Activated CD4-positive, alpha-beta memory T cell treated with anti-CD3 and anti-CD28 coated beads, Interleukin-2, amount 10 ng/mL, durations not matched to agents 7 days and 5 days (primary cell): ENCODE results near the gene USP3. TPM values are rescaled to one million over a fixed set of nuclear protein-coding genes. Genes with fewer than 3 reads are reported as not detected.
"Not testable (repeated sequence)": the region's sequence is repeated elsewhere in the genome, so short reads cannot be mapped to it uniquely, and the experiment has no call there.

Experiments
- CTCF ChIA-PET: fragments of 350-600 bp; sonication (Branson Sonifier 250); formaldehyde crosslinking; loops from one replicate; lab custom pipeline; 2021; ENCODE audit warnings: antibody characterized with exemption, inconsistent platforms; lab: Charles Lee
- POLR2A ChIA-PET: fragments of 350-600 bp; sonication (Branson Sonifier 250); formaldehyde crosslinking; loops from one replicate; lab custom pipeline; 2021; ENCODE audit warnings: antibody characterized with exemption; lab: Charles Lee
- DNase-seq: peaks from one replicate; pipeline ENCODE4 v3.0.0-alpha.2; 2020
- H3K27ac Mint-ChIP-seq: one replicate; pipeline ENCODE4 v1.8.0; 2021; ENCODE audit warnings: mild to moderate bottlenecking, mixed read lengths
- H3K27me3 Mint-ChIP-seq: one replicate; pipeline ENCODE4 v1.8.0; 2021; ENCODE audit warnings: mixed read lengths
- H3K36me3 Mint-ChIP-seq: one replicate; pipeline ENCODE4 v1.8.0; 2021; ENCODE audit warnings: low read depth, mixed read lengths
- H3K4me1 Mint-ChIP-seq: one replicate; pipeline ENCODE4 v1.8.0; 2021; ENCODE audit warnings: mixed read lengths
- H3K4me3 Mint-ChIP-seq: one replicate; pipeline ENCODE4 v1.8.0; 2021; ENCODE audit warnings: mild to moderate bottlenecking, mixed read lengths
- H3K9me3 Mint-ChIP-seq: one replicate; pipeline ENCODE4 v1.8.0; 2021; ENCODE audit warnings: mixed read lengths
- total RNA-seq, 2 experiments: library from RNA; stranded (reverse); gene quantifications; one replicate each; pipeline ENCODE4 v1.2.3, GENCODE V29; 2021

The USP3 gene
- total RNA-seq, 2 experiments from 2014 or later: 67.9 to 68.7 TPM

DNA sequence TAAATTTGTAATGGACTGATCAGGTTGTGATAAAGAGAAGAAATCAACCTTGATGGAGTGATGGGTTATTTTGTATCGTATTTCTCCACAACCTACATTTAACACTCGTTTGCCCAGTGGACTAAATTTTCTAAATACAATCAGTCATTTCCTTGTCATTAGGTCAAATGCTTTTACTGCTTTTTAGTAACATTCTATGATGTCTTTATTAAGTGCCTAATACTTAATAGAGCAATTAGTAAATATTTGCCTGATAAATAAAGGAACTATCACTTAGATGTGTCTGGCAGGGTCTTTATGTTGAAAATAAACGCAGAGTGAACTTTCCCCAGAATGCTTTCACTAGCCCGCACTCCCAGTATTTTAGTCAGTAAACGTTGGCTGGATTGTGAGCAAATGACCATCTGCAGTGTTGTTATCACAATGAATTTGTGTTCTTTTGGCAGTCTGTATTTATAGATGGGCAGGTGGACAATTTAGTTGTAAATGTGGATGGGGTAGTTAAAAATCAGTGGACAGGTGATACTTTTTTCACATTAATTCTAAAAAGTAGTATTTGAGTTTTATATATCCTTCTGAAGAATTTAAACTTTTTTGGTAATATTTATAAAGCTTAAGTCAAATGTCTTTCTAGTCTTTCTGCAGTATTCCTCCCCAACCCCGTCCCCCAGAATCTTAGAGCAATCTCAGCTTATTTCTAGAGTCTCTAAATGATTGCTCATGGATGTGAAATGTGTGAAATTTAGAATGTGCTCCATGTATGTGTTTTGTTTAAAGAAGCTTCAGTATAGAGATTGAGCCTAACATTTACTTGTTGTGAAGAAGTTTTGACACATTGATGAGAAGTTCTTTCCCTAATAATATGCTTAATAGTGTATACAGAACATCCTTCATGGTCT is 4.9 kb downstream of the USP3 start:
- H3K4me3 Mint-ChIP-seq: no peak overlapping the region
- H3K4me1 Mint-ChIP-seq: peaks cover 74% of the 10 kb centered on the region
- peaks cover 6% of the 10 kb centered on the region for H3K36me3 Mint-ChIP-seq
- H3K27ac Mint-ChIP-seq: peak overlapping the region; percentile 4
- DNase-seq: no peak
- CTCF ChIA-PET: interaction anchor here (1.2 to 3.1 kb wide), 7 partner anchors 11 to 91 kb away, joined by 3 to 26 read pairs (median 4); no protein-coding TSS in a partner anchor
- H3K9me3 Mint-ChIP-seq: no peaks in the 10 kb centered on the region
- POLR2A ChIA-PET: interaction anchor here (1.1 to 8.4 kb wide), 6 partner anchors 11 to 92 kb away, joined by 3 to 175 read pairs (median 4); no protein-coding TSS in a partner anchor
- no peaks in the 10 kb centered on the region for H3K27me3 Mint-ChIP-seq

- peak overlapping the region; percentile 4 for H3K27ac Mint-ChIP-seq
- ChIA-PET CTCF (interaction anchor here (1.1 to 3.1 kb wide), 8 partner anchors 12 to 90 kb away, joined by 3 to 26 read pairs (median 4); no protein-coding TSS in a partner anchor), POLR2A (interaction anchor here (0.8 to 1.5 kb wide), 8 partner anchors 9 to 91 kb away, joined by 3 to 6 read pairs (median 4); no protein-coding TSS in a partner anchor)
- H3K4me1 Mint-ChIP-seq: peaks cover 80% of the 10 kb centered on the region
- peaks cover 6% of the 10 kb centered on the region for H3K36me3 Mint-ChIP-seq
- DNase-seq: no peak
- no peaks in the 10 kb centered on the region for H3K27me3 Mint-ChIP-seq
- H3K9me3 Mint-ChIP-seq: no peaks in the 10 kb centered on the region
- H3K4me3 Mint-ChIP-seq: no peak overlapping the region
These were observed 5.9 kb downstream of the USP3 start for GRCh38 chr15:63509955-63510940.

GRCh38 chr15:63512148-63512547 is 7.8 kb downstream of the USP3 start:
- Mint-ChIP-seq H3K27me3 (no peaks in the 10 kb centered on the region), H3K4me3 (no peak overlapping the region), H3K4me1 (peaks cover 74% of the 10 kb centered on the region), H3K9me3 (no peaks in the 10 kb centered on the region), H3K36me3 (no peaks in the 10 kb centered on the region), H3K27ac (no peak overlapping the region)
- no peak for DNase-seq
- POLR2A ChIA-PET: interaction anchor here (0.7 to 1.4 kb wide), 4 partner anchors 8 to 88 kb away, joined by 3 to 4 read pairs (median 4); partner anchors contain the start of gene USP3
- CTCF ChIA-PET: interaction anchor here (2.6 to 3.1 kb wide), 3 partner anchors 24 to 88 kb away, joined by 12 to 26 read pairs (median 16); no protein-coding TSS in a partner anchor

GRCh38 chr15:63513271-63513670 is 8.9 kb downstream of the USP3 start:
- Mint-ChIP-seq H3K36me3 (peaks cover 4% of the 10 kb centered on the region), H3K27ac (no peak overlapping the region), H3K27me3 (no peaks in the 10 kb centered on the region), H3K9me3 (no peaks in the 10 kb centered on the region), H3K4me3 (no peak overlapping the region), H3K4me1 (peaks cover 72% of the 10 kb centered on the region)
- DNase-seq: no peak
- POLR2A ChIA-PET: interaction anchor here (1.2 to 1.4 kb wide), 2 partner anchors 9 to 16 kb away, joined by 3 to 4 read pairs; partner anchors contain the start of gene USP3
- CTCF ChIA-PET: interaction anchor here (1.3 to 1.4 kb wide), 2 partner anchors 26 to 47 kb away, joined by 4 to 8 read pairs; no protein-coding TSS in a partner anchor

DNA sequence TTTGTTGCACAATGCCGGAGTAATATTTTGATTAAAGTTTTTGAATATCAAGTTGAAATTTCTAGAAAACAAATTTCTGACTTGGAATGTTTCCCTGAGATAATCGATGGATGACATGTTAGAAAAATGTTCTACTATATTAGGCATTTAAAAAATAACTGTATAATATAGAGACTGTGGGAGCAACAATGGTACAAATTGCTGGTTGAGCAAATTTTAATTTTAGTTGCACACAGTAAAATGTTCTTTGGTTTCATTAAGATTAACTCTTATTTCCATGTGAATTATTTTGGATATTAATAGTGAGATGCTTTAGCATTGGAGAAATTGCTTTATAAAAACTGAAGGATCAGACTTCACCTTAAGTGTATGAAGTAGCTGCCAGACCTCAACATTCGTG is 9.3 kb downstream of the USP3 start:
- Mint-ChIP-seq H3K9me3 (no peaks in the 10 kb centered on the region), H3K36me3 (peaks cover 4% of the 10 kb centered on the region), H3K27me3 (no peaks in the 10 kb centered on the region), H3K4me1 (peaks cover 69% of the 10 kb centered on the region), H3K27ac (no peak overlapping the region), H3K4me3 (no peak overlapping the region)
- DNase-seq: no peak
- POLR2A ChIA-PET: interaction anchor here (1.4 to 1.6 kb wide), 3 partner anchors 8 to 17 kb away, joined by 3 to 10 read pairs (median 4); no protein-coding TSS in a partner anchor
- CTCF ChIA-PET: interaction anchor here (1.1 to 1.4 kb wide), 3 partner anchors 26 to 48 kb away, joined by 3 to 8 read pairs (median 4); no protein-coding TSS in a partner anchor

GRCh38 chr15:63514531-63514943 is 10.1 kb downstream of the USP3 start:
- Mint-ChIP-seq H3K27me3 (no peaks in the 10 kb centered on the region), H3K36me3 (peaks cover 4% of the 10 kb centered on the region), H3K4me3 (no peak overlapping the region), H3K4me1 (peaks cover 66% of the 10 kb centered on the region), H3K27ac (no peak overlapping the region), H3K9me3 (no peaks in the 10 kb centered on the region)
- ChIA-PET CTCF (interaction anchor here (0.9 to 1.1 kb wide), 2 partner anchors 27 to 30 kb away, joined by 3 to 4 read pairs; no protein-coding TSS in a partner anchor), POLR2A (interaction anchor here (0.9 to 1.6 kb wide), 3 partner anchors 9 to 42 kb away, joined by 3 to 10 read pairs (median 3); no protein-coding TSS in a partner anchor)
- DNase-seq: no peak

DNA sequence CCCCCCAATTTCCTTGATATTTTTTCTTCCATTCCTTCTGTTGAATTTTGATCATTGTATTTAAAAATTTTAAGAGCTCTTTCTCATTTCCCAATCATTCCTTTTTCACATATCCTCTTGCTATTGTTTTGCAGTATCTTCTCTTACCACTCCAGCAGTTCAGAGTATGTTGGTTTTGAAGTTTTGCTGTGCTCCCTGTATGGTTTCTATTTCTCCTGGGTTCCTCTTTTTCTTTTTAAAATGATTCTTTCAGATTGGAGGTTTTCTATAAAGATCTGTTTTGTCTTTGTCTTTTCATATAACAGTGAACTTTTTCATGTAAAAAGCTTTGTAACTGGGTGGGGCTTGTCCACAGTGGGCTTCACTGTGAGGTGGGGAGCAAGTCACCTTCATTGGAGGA is 12.8 kb downstream of the USP3 start:
- H3K27ac Mint-ChIP-seq: no peak overlapping the region
- H3K4me3 Mint-ChIP-seq: no peak overlapping the region
- CTCF ChIA-PET: interaction anchor here (3.8 kb wide), 1 partner anchor 50 kb away, joined by 10 read pairs; no protein-coding TSS in a partner anchor
- DNase-seq: no peak
- H3K9me3 Mint-ChIP-seq: no peaks in the 10 kb centered on the region
- peaks cover 54% of the 10 kb centered on the region for H3K4me1 Mint-ChIP-seq
- POLR2A ChIA-PET: interaction anchor here (1.0 to 2.1 kb wide), 3 partner anchors 11 to 341 kb away, joined by 3 to 9 read pairs (median 4); no protein-coding TSS in a partner anchor
- H3K36me3 Mint-ChIP-seq: peaks cover 4% of the 10 kb centered on the region
- H3K27me3 Mint-ChIP-seq: no peaks in the 10 kb centered on the region

GRCh38 chr15:63517628-63518027 is 13.2 kb downstream of the USP3 start:
- H3K27me3 Mint-ChIP-seq: no peaks in the 10 kb centered on the region
- no peaks in the 10 kb centered on the region for H3K9me3 Mint-ChIP-seq
- H3K27ac Mint-ChIP-seq: no peak overlapping the region
- no peak for DNase-seq
- H3K4me3 Mint-ChIP-seq: no peak overlapping the region
- H3K4me1 Mint-ChIP-seq: peaks cover 51% of the 10 kb centered on the region
- ChIA-PET CTCF (interaction anchor here (1.9 to 4.2 kb wide), 3 partner anchors 12 to 51 kb away, joined by 10 to 11 read pairs (median 11); no protein-coding TSS in a partner anchor), POLR2A (interaction anchor here (1.0 to 2.1 kb wide), 3 partner anchors 12 to 341 kb away, joined by 3 to 9 read pairs (median 4); no protein-coding TSS in a partner anchor)
- H3K36me3 Mint-ChIP-seq: peaks cover 4% of the 10 kb centered on the region

DNA sequence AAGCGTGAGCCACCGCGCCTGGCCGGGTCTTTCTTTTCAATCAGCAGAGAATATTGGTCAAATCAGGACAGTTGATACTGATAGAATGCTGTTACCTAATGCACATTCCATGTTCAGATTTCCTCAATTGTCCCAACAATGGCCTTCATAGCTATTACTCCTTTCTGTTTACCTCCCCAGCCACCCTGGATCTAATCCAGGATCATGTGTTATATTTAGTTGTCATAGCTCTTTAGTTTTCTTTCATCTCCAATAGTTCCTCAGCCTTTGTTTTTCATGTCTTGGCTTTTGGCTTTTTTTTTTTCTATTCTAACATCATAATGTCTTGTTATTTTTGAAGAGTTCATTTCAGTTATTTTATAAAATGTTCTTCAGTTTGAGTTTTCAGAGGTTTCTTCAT is 14.6 kb downstream of the USP3 start:
- H3K27ac Mint-ChIP-seq: no peak overlapping the region
- H3K9me3 Mint-ChIP-seq: no peaks in the 10 kb centered on the region
- H3K27me3 Mint-ChIP-seq: no peaks in the 10 kb centered on the region
- H3K4me3 Mint-ChIP-seq: no peak overlapping the region
- DNase-seq: no peak
- peaks cover 51% of the 10 kb centered on the region for H3K4me1 Mint-ChIP-seq
- ChIA-PET CTCF (interaction anchor here (1.2 to 4.2 kb wide), 4 partner anchors 13 to 52 kb away, joined by 3 to 11 read pairs (median 10); no protein-coding TSS in a partner anchor), POLR2A (no interaction called here)
- H3K36me3 Mint-ChIP-seq: peaks cover 4% of the 10 kb centered on the region

- Mint-ChIP-seq H3K27me3 (no peaks in the 10 kb centered on the region), H3K9me3 (no peaks in the 10 kb centered on the region), H3K4me1 (peaks cover 49% of the 10 kb centered on the region), H3K27ac (no peak overlapping the region), H3K36me3 (peaks cover 4% of the 10 kb centered on the region), H3K4me3 (no peak overlapping the region)
- DNase-seq: no peak
- ChIA-PET POLR2A (no interaction called here), CTCF (interaction anchor here (1.2 to 4.2 kb wide), 4 partner anchors 14 to 53 kb away, joined by 3 to 11 read pairs (median 10); no protein-coding TSS in a partner anchor)
These were observed 15.3 kb downstream of the USP3 start for GRCh38 chr15:63519548-63520178.

DNA sequence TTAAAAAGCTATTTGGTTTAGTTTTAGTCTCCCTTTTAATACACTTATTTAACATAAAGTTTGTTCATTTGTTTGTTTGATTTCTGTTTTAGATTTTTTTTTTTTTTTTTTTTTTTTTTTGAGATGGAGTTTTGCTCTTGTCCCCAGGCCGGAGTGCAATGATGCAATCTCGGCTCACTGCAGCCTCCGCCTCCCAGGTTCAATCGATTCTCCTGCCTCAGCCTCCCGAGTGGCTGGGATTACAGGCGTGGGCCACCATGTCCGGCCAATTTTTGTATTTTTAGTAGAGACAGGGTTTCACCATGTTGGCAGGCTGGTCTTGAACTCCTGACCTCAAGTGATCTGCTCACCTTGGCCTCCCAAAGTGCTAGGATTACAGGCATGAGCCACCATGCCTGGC is 16.1 kb downstream of the USP3 start:
- H3K4me3 Mint-ChIP-seq, H3K36me3 Mint-ChIP-seq, H3K27me3 Mint-ChIP-seq, DNase-seq, H3K9me3 Mint-ChIP-seq, H3K27ac Mint-ChIP-seq: not testable (repeated sequence)
- POLR2A ChIA-PET: interaction anchor here (3.6 kb wide), 1 partner anchor 14 kb away, joined by 18 read pairs; no protein-coding TSS in a partner anchor
- CTCF ChIA-PET: interaction anchor here (3.8 to 4.2 kb wide), 2 partner anchors 33 to 54 kb away, joined by 10 to 11 read pairs; no protein-coding TSS in a partner anchor
- peaks cover 49% of the 10 kb centered on the region for H3K4me1 Mint-ChIP-seq
